Central memory CD4-positive, alpha-beta T cell (primary cell): ENCODE data around the gene PRDM12.

Experiments
- DNase-seq: peaks from one replicate; pipeline ENCODE4 v3.0.0; 2022
- total RNA-seq, 3 experiments: gene quantifications; one replicate each; lab custom pipeline; 2026; lab: John Stamatoyannopoulos, UW

The PRDM12 gene
- 0 to 0.22 (median 0.07) reads per million in 3 experiments for total RNA-seq

DNA sequence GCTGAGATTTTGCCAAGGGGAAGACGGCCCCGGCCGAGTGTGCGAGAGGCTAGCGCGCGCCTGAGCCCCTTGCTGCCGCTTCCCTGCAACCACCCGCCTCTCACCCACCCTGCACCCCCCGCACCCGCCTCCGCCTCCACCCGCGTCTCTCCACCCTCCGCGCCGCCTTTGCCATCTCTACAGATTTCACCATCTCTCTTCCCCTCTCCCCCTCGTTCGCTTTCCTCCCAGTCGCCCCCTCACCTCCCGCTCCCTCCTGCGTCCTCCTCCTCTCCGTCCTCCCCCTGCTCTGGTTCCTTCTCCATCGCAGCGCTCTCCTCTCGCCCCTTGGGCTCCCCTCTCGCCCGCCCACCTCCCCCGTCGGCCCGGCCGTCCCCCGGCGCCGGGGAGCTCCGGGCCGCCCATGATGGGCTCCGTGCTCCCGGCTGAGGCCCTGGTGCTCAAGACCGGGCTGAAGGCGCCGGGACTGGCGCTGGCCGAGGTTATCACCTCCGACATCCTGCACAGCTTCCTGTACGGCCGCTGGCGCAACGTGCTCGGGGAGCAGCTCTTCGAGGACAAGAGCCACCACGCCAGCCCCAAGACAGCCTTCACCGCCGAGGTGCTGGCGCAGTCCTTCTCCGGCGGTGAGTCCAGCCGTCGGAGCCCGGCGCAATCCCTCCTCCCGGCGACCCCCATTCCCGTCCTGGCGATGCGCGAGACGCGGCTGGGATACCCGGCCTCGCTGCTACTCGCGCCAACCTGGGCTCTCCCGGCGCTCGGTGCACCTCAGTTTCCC, at the start of gene PRDM12:
Gene PRDM12 (plus strand): TSS at position 344 of the 778 bp plus-strand sequence. CDS start 60 bp downstream, at position 404.
- DNase-seq = no peak

DNA sequence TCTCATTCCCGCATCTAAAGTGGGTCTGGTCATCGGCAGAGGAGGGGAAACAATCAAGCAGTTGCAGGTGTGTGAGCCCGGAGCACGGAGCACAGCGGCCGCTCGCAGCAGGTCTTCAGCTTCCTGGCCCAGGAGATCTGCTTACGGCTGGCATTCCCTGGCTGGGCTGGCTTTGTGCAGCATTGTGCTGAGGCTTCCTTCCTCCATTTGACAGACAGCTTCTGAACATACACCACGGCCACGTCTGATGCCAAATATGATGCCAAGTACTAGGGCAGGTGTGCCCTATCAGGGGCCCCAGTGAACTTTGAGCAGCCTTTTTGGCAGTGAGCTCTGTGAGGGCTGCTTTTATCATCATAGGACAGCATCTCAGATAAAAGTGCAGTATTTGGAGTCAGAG, 47.9 kb upstream of the PRDM12 start:
- no peak for DNase-seq

DNA sequence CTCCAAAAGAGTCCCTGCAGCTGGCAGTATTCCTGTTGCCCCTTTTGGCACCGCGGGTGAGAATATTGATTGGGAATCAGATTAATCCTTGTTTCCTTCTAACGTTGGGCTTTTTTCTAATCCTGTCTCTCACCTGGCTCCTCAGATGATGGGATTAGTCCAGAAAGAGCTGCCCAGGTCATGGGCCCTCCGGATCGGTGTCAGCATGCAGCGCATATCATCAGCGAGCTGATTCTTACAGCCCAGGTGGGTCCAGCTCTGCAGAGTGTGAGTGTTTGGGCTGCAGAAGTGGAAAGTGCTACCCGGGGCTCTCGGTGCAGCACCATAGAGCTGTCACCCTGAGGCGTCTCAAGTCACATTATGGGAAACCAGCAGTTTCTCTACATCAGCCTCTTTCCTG, 40.9 kb upstream of the PRDM12 start:
- no peak for DNase-seq

DNA sequence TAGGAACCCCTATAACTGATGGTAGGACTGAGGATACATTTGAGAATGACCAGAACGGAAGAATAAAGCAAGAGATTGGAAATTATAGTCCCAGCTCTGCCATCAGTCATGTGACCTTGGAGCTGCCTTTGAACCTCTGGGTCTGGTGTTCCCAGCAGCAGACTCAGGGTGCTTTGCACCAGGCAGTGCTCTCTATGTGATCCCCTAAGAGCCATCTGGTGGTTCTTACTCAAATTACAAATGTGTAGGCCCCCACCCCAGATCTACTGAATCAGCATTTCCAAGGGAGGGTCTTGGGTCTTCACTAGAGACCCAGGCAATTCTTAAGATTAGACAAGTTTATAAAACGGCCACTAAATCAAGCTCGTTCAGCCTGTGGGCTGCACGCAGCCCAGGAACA, 40.2 kb upstream of the PRDM12 start:
- DNase-seq = no peak

DNA sequence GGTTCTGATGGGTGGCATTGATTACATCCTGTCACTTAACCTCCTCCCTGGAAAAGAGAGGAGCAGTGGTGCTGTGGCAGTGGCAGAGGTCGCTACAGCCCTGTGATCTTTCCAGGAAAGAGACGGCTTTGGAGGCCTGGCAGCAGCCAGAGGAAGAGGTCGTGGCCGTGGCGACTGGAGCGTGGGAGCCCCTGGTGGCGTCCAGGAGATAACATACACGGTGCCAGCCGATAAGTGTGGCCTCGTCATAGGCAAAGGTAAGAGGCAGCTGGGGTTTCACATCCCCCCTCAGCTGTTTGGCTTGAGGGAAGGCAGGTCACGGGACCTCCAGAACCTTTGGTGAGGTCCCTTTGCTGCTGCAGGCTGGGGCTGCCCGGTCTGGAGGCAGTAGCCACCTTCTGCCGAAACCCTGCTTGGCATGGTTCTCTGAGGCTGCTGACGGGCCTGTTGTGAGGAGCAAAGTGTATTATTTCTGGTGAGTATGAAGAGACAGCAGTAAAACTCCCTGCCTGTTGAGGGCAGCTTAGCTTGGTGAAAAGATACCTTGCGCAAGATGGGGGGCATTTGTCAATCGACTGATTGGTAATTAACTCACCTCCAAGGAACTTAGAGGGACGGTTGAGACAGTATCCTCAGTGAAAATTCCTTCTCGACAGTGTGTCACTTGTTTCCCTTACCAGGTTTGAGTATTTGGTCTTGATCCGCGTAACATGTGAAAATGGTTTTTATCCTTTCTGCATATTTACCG, 38.0 kb upstream of the PRDM12 start:
- DNase-seq = no peak

DNA sequence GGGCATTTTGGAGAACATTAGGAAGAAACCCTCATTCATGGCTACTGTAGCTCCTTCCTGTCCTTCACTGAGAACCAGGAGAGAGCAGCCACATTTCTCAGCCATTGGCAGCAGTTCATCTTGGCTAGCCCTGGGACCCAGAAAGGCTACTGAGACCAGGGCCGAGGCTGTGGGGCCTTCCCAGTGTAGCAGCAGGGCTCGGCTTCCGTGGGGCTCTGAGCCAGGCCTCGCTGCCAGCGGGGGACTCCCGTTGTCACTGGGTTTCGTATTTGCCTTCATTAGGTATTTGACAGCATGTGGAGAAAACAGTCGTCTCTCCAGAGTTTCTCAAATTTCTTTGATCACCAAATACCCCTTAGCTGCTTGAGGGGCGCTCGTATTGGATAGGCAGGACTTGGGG, 37.3 kb upstream of the PRDM12 start:
- no peak for DNase-seq

DNA sequence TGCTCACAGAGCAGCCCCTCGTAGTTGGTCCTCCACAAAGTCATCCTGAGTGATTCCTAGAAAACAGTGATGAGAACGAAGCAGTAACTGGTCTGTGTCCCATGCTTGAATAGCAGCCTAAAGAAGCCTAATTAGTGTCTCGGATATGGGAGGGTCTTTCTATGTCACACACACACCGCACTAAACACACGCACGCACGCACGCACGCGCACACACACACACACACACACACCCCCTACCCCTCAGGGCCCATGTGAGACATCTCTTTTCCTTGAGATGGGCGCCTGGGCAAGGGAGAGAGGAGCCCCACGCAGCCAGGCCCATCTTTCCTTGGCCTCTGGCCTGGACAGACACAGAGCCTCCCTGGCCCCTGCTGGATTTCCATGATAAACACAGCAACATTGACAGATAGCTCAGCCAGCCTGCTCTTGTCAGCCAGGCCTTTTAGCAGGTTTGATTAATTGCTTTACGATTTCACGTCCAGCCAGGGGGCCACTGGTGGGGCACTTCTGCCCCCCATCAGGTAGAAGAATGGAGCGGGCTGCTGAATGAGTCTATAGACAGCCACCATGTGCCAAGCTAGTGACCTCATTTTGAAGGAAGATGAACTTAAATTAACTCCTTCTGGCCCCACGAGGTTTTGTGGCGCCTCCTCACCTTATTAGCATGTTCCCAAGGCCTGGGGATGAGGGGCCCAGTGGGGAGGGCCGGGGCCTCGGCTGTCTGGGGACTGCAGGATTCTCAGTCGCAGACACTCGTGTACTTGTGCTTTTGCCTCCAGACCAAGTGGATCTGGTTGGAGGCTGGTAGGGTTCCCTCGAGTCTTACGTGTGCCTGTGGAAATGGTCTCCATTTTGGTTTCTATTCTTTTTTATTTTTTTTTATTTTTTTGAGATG, 36.2 kb upstream of the PRDM12 start:
- no peak for DNase-seq

DNA sequence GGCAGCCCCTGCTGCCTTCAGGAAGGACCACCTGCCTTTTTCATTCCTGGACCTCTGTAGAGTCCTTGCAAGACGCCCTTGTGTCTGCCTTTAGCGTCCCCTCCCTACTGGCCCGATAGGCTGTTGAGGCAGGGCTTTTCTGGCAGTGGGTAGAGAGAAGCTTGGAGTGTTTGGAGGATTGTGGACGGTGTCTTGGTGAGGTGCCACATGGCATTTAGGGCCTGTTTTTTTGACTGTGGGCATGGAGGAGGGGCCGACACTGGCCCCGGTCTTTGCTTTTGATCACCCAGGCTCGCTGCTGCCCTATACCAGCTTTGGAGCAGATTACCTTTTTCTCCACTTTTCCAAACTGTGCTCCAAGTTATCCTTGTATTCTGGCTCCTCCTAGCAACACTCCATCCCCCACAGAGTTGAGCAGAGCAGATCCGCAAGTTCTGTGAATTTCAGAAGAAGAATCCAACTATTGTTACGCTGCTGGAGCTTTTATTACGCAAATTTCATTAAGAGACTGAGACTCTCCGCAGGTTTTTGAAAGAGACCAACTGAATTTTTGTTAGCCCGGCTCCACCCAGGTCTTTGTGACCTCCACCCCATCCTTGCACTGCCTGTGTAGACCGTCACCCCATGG, 34.8 kb upstream of the PRDM12 start:
- no peak for DNase-seq

DNA sequence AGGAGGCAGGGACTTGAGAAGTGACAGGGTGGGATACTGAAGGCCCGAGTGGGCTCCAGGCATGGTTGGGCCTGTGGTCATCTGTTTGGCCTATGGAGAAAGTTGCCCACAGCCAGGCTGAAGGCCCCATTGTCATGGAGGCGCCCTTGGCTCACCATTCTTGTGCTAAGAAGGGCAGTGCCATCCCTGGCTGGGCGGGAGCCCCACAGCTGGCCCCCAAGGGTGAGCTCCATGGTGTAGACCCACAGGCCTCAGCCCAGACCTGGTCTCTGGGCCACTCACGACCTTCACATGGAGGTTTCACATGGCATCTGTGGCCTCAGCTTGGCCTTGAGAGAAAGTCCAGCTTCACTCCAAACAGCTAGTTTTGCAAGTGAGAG, 34.3 kb upstream of the PRDM12 start:
- DNase-seq = no peak

DNA sequence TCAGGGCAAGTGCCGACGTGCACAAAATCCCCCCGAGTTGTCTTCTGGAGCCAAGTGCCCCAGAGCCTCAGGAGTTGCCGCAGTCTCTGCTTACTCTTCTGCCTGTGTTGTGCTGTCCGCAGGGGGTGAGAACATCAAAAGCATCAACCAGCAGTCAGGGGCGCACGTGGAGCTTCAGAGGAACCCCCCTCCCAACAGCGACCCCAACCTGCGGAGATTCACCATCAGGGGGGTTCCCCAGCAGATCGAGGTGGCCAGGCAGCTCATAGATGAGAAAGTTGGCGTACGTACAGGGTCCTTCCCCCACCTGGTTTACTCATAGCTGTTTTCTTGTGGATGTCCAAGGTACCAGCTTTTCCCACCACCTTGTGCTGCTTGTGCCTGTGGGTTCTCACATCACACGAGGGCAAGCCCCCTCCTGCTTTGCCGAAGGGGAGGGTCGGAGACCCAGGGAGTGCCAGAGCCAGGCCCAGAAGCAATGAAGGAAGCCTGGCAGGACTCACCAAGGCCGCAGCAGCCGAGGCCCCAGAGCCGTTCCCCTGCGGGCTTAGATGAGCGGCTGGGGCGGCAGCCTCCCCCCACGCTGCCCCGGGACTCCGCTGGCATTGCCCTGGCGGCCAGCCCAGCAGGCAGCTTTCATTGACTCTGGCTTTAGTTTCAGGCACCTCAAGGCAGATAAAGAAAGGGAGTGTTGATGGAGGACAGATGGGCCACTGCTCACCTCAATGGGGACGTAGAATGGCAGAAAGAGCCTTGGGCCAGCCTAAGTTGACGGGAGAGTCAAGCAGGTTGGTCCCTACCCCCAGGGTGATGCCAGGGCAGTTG, 33.7 kb upstream of the PRDM12 start:
- DNase-seq = no peak

DNA sequence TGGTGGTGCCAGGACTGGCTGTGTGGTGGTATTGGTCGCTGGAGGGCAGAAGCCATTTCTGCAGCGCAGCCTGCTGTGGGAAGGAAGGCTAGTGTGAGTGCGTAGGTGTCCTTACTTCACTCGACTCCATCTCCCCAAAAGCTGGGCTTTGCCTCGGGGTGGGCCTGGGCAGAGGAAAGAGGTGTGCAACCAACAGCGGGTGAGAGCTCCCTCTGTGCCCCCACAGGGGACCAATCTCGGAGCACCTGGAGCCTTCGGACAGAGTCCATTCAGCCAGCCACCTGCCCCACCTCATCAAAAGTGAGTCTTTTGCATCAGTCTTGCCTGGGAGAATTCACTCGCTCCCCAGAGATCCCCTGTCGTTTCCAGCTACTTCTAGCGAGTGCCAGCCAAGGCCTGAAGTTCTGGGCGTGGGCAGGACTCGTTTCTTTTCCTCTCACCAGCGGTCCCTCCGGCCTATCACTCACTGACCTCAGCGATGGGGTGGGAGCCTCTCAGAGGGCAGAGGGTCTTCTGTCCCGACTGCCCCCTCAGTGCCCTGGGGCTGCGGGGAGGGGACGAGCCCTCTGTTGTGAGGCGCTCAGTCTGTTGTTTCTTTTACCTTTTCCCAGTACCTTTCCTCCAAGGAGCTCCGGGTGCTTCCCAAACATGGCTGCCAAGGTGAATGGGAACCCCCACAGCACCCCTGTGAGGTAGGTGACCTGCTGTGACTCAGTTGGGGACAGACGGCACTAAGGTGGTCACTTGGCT, 32.9 kb upstream of the PRDM12 start:
- no peak for DNase-seq

DNA sequence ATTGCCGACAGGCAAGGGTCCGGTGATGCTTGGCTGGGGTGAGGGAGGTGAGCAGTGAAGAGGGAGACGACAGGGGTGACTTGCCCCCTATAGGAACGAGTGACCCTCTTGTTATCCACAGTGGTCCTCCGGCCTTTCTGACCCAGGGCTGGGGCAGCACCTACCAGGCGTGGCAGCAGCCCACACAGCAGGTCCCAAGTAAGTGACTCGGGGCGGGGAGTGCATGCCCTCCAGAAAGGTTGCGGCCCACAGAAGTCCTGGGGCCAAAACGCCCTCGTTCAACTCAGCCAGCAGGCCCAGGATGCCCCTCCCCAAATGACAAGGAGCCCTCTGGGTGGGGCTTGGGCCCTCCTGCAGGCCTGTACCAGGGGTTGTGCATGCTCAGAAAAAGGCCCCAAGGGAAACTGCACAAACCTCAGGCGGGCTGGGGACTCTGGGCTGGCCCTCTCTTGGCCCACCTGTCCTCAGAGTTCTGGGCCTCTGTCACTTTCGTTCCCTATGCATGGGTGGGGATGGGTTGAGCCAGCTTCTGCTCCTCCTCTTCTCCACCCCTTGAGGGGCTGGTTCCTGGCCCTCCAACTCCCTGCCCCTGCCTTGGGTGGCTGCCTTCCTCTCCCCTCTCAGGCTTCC, 32.2 kb upstream of the PRDM12 start:
- DNase-seq = no peak

DNA sequence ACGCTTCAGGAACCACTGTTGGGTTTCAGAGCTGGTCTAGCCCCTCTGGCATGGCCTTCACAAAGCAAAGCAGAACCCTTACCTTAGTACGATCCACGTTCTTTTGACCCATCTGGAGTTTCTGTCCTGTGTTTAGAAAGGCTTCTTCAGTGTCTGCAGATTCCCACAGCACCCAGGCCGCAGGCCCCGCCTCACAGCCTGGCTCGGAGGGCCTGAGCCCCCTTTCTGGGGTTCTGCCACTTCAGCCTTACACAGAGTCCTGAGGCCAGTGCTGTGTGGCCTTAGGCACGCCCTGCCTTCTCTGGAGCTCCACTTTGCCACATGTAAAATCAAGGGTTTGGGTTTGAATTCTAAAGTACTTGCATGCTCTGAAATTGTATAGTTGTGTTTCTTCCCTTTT, 31.6 kb upstream of the PRDM12 start:
- no peak for DNase-seq

DNA sequence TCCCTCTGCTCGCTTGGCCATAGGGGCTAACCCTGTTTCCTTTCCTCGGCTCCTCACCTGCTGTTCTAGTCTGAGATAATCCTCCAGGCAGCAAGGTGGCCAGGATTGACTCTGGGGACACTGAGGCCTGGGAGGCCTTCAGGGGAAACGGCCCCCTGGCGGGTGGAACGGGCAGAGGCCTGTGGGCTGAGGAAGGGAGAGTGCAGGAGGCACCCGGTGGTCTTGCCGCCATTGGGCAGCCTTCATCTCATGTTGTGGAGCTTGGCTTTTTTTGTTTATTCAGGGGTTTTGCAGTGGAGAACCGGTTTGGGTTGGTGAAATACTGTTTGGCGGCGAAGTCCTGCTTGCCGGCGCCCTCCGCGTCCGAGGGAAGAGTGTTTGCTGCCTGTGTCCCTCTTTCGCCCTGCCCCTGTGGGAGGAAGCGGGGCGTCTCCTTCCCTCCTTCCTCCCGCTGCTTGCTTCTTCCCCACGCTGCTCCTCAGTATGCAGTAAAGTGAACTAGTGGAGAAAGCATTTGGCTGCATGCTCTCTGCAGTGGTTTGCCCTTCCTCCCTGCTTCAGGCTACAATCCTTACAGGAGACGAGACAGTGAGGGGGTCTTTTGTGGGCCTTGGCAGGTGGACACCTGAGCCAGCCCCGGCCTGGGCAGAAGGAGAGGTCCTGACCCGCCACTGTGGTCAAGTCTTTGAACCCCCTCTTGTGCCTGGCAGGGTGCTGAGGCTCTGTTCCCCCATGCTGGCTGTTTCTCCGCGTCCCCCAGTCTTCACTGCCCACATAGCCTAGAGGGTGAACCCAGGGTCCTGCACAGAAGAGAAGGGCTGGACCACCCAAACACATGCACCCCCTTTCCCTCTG, 30.8 kb upstream of the PRDM12 start:
- no peak for DNase-seq

DNA sequence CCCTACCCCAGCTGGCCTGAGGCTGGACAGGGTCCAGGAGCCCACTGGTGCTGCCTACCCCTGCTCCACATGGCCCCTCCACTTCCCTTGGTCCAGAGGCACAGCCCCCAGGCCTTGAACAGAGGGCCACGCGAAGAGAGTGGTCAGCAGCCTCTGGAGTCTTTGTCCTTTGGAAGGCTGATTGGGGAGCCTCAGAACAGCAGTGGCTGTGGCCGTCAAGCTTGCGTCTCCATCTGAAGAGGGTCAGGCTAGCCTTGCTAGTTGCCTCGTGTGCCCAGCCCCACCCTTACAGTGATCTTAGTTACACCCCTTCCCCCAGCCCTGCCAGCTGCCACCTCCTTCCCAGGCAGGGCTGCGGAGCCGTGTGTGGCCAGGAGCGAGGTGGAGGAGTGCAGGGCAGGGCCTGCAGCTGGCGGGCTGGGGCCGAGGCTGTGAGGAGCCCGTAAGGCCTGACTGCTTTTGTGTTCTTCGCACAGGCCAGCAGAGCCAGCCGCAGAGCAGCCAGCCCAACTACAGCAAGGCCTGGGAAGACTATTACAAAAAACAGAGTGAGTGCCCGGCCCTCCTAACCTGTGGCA, 30.1 kb upstream of the PRDM12 start:
- DNase-seq = no peak

DNA sequence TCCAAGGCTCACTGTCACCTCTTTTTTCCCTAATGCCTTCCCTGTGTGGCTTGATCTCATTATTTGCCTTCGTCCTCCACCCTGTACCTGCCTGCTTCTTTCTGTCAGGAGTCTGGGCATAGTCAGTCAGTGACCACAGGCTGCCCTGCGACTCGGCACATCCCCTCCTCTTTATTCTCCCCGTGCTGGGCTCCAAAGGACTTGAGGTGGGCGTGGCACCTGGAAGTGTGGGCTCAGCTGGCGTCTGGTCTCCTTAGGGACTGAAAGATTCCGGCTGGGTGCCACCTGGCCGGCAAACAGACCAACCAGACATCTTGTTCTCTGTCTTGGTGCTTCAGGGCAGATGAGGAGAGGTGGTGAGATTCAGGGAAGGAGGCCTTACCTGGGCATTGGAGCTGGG, 29.6 kb upstream of the PRDM12 start:
- no peak for DNase-seq

DNA sequence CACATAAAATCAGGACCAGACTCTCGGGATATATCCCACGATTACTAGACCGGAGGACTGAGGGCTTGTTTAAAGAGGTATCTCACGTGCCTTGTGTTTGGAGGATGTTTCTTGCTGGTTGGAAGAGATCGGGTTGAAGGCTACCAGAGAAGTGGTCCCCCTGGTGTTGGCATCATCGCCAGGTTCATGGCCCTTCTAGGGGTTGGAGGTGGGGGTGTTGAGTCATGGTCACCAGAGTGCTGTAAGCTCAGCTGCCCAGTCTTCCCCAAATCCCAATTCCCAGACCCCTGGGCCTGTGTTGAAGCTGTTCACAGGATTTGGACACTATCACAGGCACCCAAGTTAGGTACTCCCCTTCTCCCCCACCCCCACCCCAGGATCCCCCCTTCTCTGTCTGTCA, 29.1 kb upstream of the PRDM12 start:
- no peak for DNase-seq

DNA sequence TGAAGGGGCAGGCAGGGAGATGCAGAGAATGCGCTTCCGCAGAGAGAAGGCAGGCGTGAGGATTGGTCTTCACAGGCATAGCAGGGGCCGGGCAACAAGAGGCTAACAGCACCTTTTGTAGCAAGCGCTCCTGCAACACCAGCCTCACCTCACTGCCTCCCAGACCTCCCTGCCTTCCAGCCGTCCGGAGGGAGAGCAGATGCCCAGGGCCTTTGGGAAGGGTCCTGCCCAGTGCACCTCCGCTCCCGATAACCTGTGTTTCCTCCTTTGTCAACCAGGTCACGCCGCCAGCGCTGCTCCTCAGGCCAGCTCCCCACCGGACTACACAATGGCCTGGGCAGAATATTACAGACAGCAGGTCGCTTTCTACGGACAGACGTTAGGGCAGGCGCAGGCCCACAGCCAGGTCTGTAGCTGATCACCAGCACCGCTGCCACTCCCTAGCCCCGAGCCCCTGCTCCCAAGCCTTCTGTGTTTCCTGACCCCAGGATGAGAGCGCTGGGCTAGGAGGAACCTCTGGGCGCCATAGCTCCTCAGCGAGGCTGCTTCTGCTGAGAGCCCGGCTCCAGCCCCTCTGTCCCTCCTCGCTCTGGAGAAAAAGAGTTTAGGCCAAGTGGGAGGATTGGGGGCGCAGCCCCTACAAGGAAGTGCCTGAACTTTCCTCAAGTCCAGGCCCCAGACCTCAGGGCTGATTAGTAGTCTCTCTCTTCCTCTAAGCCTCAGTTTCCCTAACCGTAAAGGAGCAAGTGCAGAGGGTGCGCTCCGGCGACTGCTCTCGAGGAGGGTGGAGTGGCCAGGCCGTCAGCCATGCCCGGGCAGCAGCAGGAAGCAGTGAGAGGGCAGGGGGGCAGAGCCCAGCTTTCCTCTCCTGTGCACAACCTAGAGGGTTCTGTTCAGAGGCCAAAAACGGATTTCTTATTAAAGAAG, 28.4 kb upstream of the PRDM12 start:
- no peak for DNase-seq
